Stimulated activated CD4-positive, alpha-beta T cell treated with anti-CD3 and anti-CD28 coated beads, TNF-alpha, amount 100 ng/mL, for 24 hours (primary cell): Measurements from ENCODE around the gene SPDYE3.

ENCODE experiments used
- DNase-seq, 3 experiments: peaks; one replicate each; pipeline ENCODE4 v3.0.0-alpha.2; 2020; ENCODE audit warnings: low read depth in 3 of 3

SPDYE3 gene

GRCh38 chr7:100371561-100372171, 64.2 kb downstream of the SPDYE3 start:
- DNase-seq: no peak
